Left cardiac atrium (tissue), 4 donors: ENCODE data around the gene TACR2. TPM values are rescaled to one million over a fixed set of nuclear protein-coding genes. Genes with fewer than 3 reads are reported as not detected.
"Not testable (repeated sequence)": the region's sequence is repeated elsewhere in the genome, so short reads cannot be mapped to it uniquely, and the experiment has no call there.

Source experiments
- ATAC-seq, 2 donors: fragments of 200-7000 bp; cut with Tn5 transposase; one replicate each; pipeline ENCODE4 v1.9.1; 2020; ENCODE audit warnings: mild to moderate bottlenecking in 2 of 2, moderate library complexity in 2 of 2
- DNase-seq: peaks from one replicate; pipeline ENCODE4 v3.0.0-alpha.2; 2020
- intact Hi-C, 2 donors: fragments of 100-400 bp; cut with DNase I; formaldehyde crosslinking; loops; one replicate each; pipeline versions ENCODE4 v1.14.1 to v1.15.1; 2022 to 2023
- total RNA-seq, 2 donors: library from RNA; stranded (reverse); fragmentation: NEBNext Ultra II Directional; extraction: Animal tissue kit (Norgen Biotek cat#: 25700); gene quantifications; one replicate each; pipeline ENCODE4 v1.2.1, GENCODE V29; 2021
- donor health status: DM: no; HTN: yes; CAD: no.
- donor health status: DM: no; HTN: yes; CAD: no; lungs with severe emphysema.
- donor health status: DM: yes; HTN: yes; CAD: no.
- donor health status: Dilated cardiomyopathy.

Gene TACR2
- total RNA-seq, 2 donors from 2014 or later: 0.24 to 0.31 TPM

- DNase-seq (no peak), ATAC-seq (peak; percentile 41 to 65)
Observed at GRCh38 chr10:69451784-69452251, 35.1 kb upstream of the TACR2 start.

GRCh38 chr10:69451209-69451783, 34.6 kb upstream of the TACR2 start, which contains the start of gene TSPAN15:
Gene TSPAN15, plus strand, starts transcription at chr10:69451465. Its CDS starts 130 bp downstream, at chr10:69451595.
- DNase-seq (peak; percentile 89), ATAC-seq (peak; percentile 96 to 97)
- intact Hi-C loops: no loop called here

More at GRCh38 chr10:69451784-69452251, 35.1 kb upstream of the TACR2 start:
- intact Hi-C loops: no loop called here

- intact Hi-C loops, ATAC-seq, DNase-seq: not testable (repeated sequence)
Observed at GRCh38 chr10:69450395-69450794, 33.7 kb upstream of the TACR2 start.

- ATAC-seq (peak; percentile 55 to 79), DNase-seq (peak; percentile 56)
- intact Hi-C loops: no loop called here
Observed at GRCh38 chr10:69449841-69450240, 33.1 kb upstream of the TACR2 start.

GRCh38 chr10:69446650-69447151, 30.0 kb upstream of the TACR2 start:
- no peak for ATAC-seq
- DNase-seq: no peak
- intact Hi-C loops: no loop called here

- intact Hi-C loops: no loop called here
- no peak for ATAC-seq
- no peak for DNase-seq
Observed at GRCh38 chr10:69446229-69446628, 29.5 kb upstream of the TACR2 start.

GRCh38 chr10:69445041-69445440, 28.3 kb upstream of the TACR2 start:
- no peak for DNase-seq
- no peak for ATAC-seq
- intact Hi-C loops: no loop called here

- intact Hi-C loops: no loop called here
- ATAC-seq (no peak), DNase-seq (no peak)
Observed at GRCh38 chr10:69443354-69443753, 26.6 kb upstream of the TACR2 start.

- intact Hi-C loops: loop anchor here in 1 of 2 donors (10.0 kb wide), 1 partner anchor 195 kb away; the partner anchor contains the start of gene FAM241B
- ATAC-seq (peak in 1 of 2 donors; percentile 67), DNase-seq (no peak)
Observed at GRCh38 chr10:69439813-69440506, 23.2 kb upstream of the TACR2 start.

GRCh38 chr10:69439350-69439739, 22.6 kb upstream of the TACR2 start:
- ATAC-seq (peak; percentile 62 to 91), DNase-seq (no peak)
- intact Hi-C loops: loop anchor here in 1 of 2 donors (10.0 kb wide), 1 partner anchor 195 kb away; the partner anchor contains the start of gene FAM241B

- intact Hi-C loops: loop anchor here in 1 of 2 donors (10.0 kb wide), 1 partner anchor 196 kb away; the partner anchor contains the start of gene FAM241B
- DNase-seq (no peak), ATAC-seq (peak in 1 of 2 donors; percentile 71)
Observed at GRCh38 chr10:69438536-69439349, 22.0 kb upstream of the TACR2 start.

GRCh38 chr10:69437321-69438259, 20.9 kb upstream of the TACR2 start:
- no peak for DNase-seq
- no peak for ATAC-seq

GRCh38 chr10:69435966-69436520, 19.3 kb upstream of the TACR2 start:
- no peak for DNase-seq
- intact Hi-C loops: loop anchor here in 1 of 2 donors (10.0 kb wide), 1 partner anchor 199 kb away; the partner anchor contains the start of gene FAM241B
- ATAC-seq: no peak

More at GRCh38 chr10:69437321-69438259, 20.9 kb upstream of the TACR2 start:
- intact Hi-C loops: loop anchor here in 1 of 2 donors (10.0 kb wide), 1 partner anchor 197 kb away; the partner anchor contains the start of gene FAM241B

- intact Hi-C loops: loop anchor here in 1 of 2 donors (10.0 kb wide), 1 partner anchor 200 kb away; the partner anchor contains the start of gene FAM241B
- no peak for ATAC-seq
Observed at GRCh38 chr10:69434926-69435325, 18.2 kb upstream of the TACR2 start.

GRCh38 chr10:69434169-69434568, 17.5 kb upstream of the TACR2 start:
- ATAC-seq (no peak), DNase-seq (no peak)
- intact Hi-C loops: loop anchor here in 1 of 2 donors (10.0 kb wide), 1 partner anchor 201 kb away; the partner anchor contains the start of gene FAM241B

More at GRCh38 chr10:69434926-69435325, 18.2 kb upstream of the TACR2 start:
- DNase-seq: no peak

- DNase-seq (no peak), ATAC-seq (no peak)
- intact Hi-C loops: loop anchor here (2.0 to 5.0 kb wide), 2 partner anchors 79 kb away; no protein-coding TSS in a partner anchor
Observed at GRCh38 chr10:69428165-69428564, 11.4 kb upstream of the TACR2 start.

- ATAC-seq: no peak
Observed at GRCh38 chr10:69426376-69426727, 9.6 kb upstream of the TACR2 start.

More at GRCh38 chr10:69426376-69426727, 9.6 kb upstream of the TACR2 start:
- intact Hi-C loops: loop anchor here (2.0 to 5.0 kb wide), 2 partner anchors 81 to 212 kb away; no protein-coding TSS in a partner anchor
- no peak for DNase-seq
